ENCODE measurements around the gene SLC6A9. TPM values are rescaled to one million over a fixed set of nuclear protein-coding genes. Genes with fewer than 3 reads are reported as not detected.

SLC6A9 gene
- total RNA-seq, 1 experiment from 2014 or later, result 6.0 TPM

- Histone ChIP-seq H3K27me3 (no peaks in the 10 kb centered on the region), H3K36me3 (peaks cover 25% of the 10 kb centered on the region), H3K9me3 (no peaks in the 10 kb centered on the region), H3K4me3 (no peak overlapping the region)
- no peak for DNase-seq
Measured at GRCh38 chr1:43985984-43986595, 45.2 kb downstream of the SLC6A9 start.

- peaks cover 31% of the 10 kb centered on the region for H3K36me3 ChIP-seq
- H3K4me3 ChIP-seq, result no peak overlapping the region
- no peaks in the 10 kb centered on the region for H3K27me3 ChIP-seq
- DNase-seq, result no peak
- no peaks in the 10 kb centered on the region for H3K9me3 ChIP-seq
Measured at GRCh38 chr1:43984855-43985254, 46.4 kb downstream of the SLC6A9 start.

- no peak overlapping the region for H3K4me3 ChIP-seq
- no peaks in the 10 kb centered on the region for H3K27me3 ChIP-seq
- peaks cover 34% of the 10 kb centered on the region for H3K36me3 ChIP-seq
- no peak for DNase-seq
- H3K9me3 ChIP-seq, result no peaks in the 10 kb centered on the region
Measured at GRCh38 chr1:43983253-43983899, 47.9 kb downstream of the SLC6A9 start.

- Histone ChIP-seq H3K9me3 (no peaks in the 10 kb centered on the region), H3K4me3 (no peak overlapping the region), H3K36me3 (peaks cover 39% of the 10 kb centered on the region), H3K27me3 (no peaks in the 10 kb centered on the region)
- no peak for DNase-seq
Measured at GRCh38 chr1:43982808-43983207, 48.5 kb downstream of the SLC6A9 start.

DNA sequence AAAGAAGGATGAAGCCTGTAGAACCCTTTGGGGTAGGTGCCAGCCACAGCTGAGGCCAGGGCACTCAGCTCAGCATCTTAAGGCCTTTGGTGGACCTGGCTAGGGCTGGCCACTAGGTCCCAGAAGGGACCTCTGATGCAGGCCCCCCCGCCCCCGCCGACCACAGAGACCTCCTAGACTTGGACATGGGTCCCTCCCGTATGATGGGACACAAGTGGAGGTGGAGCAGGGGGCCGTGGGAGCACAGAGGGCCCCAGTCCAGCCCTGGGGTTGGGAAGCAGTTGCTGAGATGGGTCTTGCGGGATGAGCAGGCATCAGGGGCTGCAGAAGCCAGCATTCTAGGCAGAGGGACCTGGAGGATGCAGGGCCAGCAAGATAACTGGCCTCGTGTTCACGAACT is 49.0 kb downstream of the SLC6A9 start:
- DNase-seq, result no peak
- no peak overlapping the region for H3K4me3 ChIP-seq
- peaks cover 45% of the 10 kb centered on the region for H3K36me3 ChIP-seq
- no peaks in the 10 kb centered on the region for H3K9me3 ChIP-seq
- no peaks in the 10 kb centered on the region for H3K27me3 ChIP-seq

- H3K9me3 ChIP-seq, result no peaks in the 10 kb centered on the region
- H3K27me3 ChIP-seq, result no peaks in the 10 kb centered on the region
- no peak overlapping the region for H3K4me3 ChIP-seq
- no peak for DNase-seq
- H3K36me3 ChIP-seq, result peaks cover 48% of the 10 kb centered on the region
Measured at GRCh38 chr1:43981636-43982035, 49.6 kb downstream of the SLC6A9 start.

- H3K9me3 ChIP-seq, result no peaks in the 10 kb centered on the region
- no peak overlapping the region for H3K4me3 ChIP-seq
- no peak for DNase-seq
- peaks cover 50% of the 10 kb centered on the region for H3K36me3 ChIP-seq
- no peaks in the 10 kb centered on the region for H3K27me3 ChIP-seq
Measured at GRCh38 chr1:43981135-43981491, 50.1 kb downstream of the SLC6A9 start.

GRCh38 chr1:43980255-43981134 is 50.8 kb downstream of the SLC6A9 start:
- H3K36me3 ChIP-seq, result peaks cover 44% of the 10 kb centered on the region
- no peaks in the 10 kb centered on the region for H3K9me3 ChIP-seq
- DNase-seq, result no peak
- H3K4me3 ChIP-seq, result peak overlapping the region; percentile 51
- no peaks in the 10 kb centered on the region for H3K27me3 ChIP-seq

DNA sequence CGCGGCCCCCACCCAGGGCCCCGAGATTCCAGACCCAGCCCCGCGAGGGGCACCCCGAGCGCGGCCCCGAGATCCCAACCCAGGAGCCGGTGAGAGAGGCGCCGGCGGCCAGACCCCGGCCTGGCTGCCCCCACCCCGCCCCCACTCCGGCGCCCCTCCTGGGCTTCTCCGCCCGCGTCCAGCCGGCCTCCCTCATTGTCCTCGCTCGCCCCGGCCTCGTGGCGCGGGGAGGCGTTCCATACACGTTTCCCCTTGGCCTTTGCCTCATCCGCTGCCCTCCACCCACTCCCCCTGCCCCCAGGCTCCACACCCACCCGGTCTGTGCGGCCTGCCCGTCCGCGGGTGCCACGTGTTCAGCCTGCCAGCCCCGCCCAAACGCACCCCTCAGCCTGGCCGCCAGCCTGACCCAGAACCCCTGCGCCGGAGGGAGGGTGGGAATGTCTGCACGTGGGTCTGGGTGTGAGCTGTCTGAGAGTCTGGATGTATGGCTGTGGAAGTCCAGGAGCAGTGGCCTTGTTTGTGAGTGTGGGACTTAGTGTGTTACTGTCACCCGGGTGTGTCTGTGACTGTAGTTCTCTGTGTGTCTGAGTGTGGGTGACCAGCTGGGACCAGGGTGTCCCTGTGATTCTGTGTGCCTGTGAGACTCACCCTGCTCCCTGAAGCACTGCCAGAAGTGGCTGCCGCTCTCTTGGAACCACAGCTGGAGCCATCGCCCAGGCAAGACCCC is 51.6 kb downstream of the SLC6A9 start:
- Histone ChIP-seq H3K36me3 (peaks cover 40% of the 10 kb centered on the region), H3K27me3 (no peaks in the 10 kb centered on the region), H3K9me3 (no peaks in the 10 kb centered on the region), H3K4me3 (peak overlapping the region; percentile 51)
- DNase-seq, result peak; percentile 93

DNA sequence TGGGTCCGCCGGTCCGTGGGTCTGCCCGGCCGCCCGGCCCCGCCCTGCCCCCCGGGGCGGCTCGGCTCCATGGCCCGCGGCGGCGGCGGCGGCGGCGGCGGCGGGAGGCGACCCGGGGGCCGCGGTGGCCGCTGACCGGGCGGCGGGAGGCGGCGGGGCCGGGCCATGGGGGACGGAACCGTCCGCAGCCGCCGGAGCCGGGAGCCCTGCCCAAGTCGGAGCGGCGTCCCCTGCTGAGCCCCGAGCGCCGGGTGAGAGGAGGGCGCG is 52.1 kb downstream of the SLC6A9 start:
- Histone ChIP-seq H3K36me3 (peaks cover 40% of the 10 kb centered on the region), H3K9me3 (no peaks in the 10 kb centered on the region)

DNA sequence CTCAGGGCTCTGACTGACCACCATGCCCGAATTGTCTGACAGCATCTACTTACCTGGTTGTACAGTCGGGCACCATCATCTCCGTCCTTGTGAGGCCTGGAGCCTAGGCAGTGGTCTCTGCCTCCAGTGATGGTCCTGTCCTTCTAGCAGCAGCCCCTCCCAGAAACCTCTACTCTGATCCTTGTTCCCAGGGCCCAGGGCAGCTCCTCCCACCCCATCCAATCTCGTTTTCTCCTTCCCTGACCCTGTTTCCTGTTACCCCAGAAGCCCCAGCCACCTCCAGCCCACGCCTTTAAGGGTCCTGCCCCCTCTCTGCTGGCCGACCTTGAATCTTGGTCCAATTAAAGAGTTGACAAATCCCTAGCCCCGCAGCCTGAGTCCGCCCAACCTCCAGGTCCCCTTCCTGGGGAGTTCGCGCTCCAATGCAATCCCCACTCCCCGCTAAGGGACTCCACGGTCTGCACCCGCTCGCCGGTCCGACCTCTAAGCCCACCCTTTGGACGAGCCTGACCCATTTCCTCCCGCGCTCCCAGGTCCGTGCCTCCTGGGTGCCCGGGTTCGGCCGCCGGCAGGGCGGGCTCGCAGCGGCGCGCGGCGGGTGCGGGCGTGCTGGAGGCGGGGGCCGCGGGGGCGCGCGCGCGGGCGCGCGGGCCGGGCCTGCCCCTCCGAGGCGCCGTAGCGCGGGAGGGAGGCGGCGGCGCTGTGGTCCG is 52.6 kb downstream of the SLC6A9 start, which contains the start of gene B4GALT2:
TSS of gene B4GALT2 (plus strand) at position 660 of the 710 bp plus-strand sequence. CDS start 1,951 bp downstream, outside the sequence.
- Histone ChIP-seq H3K36me3 (peaks cover 40% of the 10 kb centered on the region), H3K9me3 (no peaks in the 10 kb centered on the region), H3K4me3 (peak within 1 kb of the TSS; percentile 68), H3K27me3 (no peaks in the 10 kb centered on the region)
- peak; percentile 70 for DNase-seq

More for the DNA sequence above, 52.1 kb downstream of the SLC6A9 start:
- Histone ChIP-seq H3K4me3 (peak overlapping the region; percentile 51), H3K27me3 (no peaks in the 10 kb centered on the region)
- DNase-seq, result no peak

DNA sequence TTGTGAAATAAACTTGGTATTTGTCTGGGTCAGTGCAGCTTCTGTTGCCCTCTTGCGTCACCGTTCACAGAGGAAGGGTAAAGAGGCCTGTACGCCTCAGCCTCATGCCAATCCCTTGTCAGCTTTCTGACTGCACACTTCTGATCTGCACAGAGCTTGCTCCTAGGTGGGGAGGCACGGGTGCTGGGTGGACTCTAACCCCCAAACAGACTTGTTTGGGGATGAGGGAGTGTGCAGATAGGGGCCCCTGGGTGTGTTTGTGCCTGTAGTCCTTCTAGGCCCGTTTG is 53.1 kb downstream of the SLC6A9 start:
- Histone ChIP-seq H3K27me3 (no peaks in the 10 kb centered on the region), H3K9me3 (no peaks in the 10 kb centered on the region), H3K4me3 (peak overlapping the region; percentile 68), H3K36me3 (peaks cover 40% of the 10 kb centered on the region)
- DNase-seq, result no peak

DNA sequence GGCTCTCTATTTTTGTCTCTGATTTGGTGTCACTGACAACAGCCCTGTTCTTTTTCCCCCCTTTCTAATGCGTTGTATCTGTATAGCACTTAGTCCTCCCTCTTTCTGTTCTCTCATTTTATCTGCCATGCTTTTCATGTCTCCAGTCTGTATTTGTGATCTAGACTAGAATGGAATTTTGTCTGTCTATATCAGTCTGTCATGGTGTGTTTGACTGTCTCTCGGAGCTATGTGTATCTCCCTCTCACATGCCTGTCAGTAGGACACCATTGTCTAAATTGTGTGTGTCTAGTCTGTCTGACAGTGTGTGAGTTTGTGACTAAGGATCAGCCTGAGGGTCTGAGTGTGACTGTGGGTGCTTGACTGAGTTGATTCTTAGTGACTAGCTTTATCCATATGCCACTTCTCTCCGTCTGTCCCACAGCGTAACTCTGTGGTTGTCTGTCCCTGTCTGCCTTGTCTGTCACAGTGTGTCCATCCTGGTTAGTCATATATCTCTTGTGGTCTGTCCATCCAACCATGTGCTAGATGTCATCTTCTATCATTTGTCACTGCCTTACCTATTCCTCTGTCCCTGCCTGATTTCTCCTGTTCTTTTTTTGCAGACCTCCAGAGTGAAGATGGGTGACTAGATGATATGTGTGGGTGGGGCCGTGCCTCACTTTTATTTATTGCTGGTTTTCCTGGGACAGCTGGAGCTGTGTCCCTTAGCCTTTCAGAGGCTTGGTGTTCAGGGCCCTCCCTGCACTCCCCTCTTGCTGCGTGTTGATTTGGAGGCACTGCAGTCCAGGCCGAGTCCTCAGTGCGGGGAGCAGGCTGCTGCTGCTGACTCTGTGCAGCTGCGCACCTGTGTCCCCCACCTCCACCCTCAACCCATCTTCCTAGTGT is 53.6 kb downstream of the SLC6A9 start:
- Histone ChIP-seq H3K36me3 (peaks cover 45% of the 10 kb centered on the region), H3K4me3 (peak overlapping the region; percentile 68), H3K27me3 (no peaks in the 10 kb centered on the region), H3K9me3 (no peaks in the 10 kb centered on the region)
- DNase-seq, result no peak

DNA sequence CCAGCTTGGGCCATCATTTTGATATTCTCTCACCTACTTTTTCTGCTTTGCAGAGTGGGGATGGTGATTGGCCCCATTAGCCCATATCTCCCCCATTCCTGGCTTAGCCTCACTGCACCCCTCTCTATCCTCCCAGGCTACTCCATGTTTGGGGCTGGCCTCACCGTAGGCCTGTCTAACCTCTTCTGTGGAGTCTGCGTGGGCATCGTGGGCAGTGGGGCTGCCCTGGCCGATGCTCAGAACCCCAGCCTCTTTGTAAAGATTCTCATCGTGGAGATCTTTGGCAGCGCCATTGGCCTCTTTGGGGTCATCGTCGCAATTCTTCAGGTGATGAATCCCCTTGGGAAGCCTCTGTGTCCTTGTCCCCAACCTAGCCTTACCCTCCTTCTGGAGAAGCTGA is 54.4 kb downstream of the SLC6A9 start:
- DNase-seq, result no peak
- no peak overlapping the region; the same call in 1 of the 2 replicates for H3K4me3 ChIP-seq
- no peaks in the 10 kb centered on the region for H3K27me3 ChIP-seq
- no peaks in the 10 kb centered on the region for H3K9me3 ChIP-seq
- peaks cover 46% of the 10 kb centered on the region for H3K36me3 ChIP-seq

DNA sequence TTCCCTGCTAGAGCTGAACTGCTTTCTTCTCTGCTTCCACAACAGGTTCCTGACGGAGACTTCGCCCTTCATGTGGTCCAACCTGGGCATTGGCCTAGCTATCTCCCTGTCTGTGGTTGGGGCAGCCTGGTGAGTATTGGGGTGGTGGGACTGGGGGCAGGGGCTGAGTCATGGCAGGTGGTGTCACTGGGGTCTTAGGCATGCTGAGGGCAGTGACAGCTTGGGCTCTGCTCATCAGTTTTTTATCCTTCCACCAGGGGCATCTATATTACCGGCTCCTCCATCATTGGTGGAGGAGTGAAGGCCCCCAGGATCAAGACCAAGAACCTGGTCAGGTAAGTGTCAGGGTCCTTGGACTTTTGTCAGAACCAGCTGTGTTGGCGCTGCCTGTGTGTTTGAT is 55.2 kb downstream of the SLC6A9 start:
- peaks cover 45% of the 10 kb centered on the region for H3K36me3 ChIP-seq
- no peak for DNase-seq

More for the DNA sequence above, 55.2 kb downstream of the SLC6A9 start:
- Histone ChIP-seq H3K9me3 (no peaks in the 10 kb centered on the region), H3K27me3 (no peaks in the 10 kb centered on the region), H3K4me3 (peak overlapping the region; percentile 76)

All from MG63 (cell line).